Measurements from ENCODE around the gene BMPR1B.

DNA sequence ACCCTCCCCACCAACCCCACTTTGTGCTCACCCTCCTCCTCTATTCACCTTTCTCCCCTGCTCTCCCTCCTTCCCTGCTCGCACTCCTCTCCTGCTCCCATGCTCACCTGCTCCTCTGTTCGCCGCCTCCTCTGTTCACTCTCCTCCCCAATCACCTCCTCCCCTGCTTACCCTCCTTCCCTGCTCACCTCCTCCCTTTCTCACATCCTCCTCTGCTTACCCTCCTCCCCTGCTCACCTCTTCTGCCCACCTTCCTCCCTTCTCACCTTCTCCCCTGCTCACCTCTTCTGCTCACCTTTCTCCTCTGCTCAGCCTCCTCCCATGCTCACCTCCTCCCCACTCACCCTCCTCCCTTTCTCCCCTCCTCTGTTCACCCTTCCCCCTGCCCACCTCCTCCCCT lies 433.8 kb downstream of the BMPR1B start:
- no peak for TF ChIP-seq CTCF (IDR thresholded peaks at IDR 0.05 in 8 of 11, conservative IDR thresholded peaks at IDR 0.05 in 3 of 11)
- TF ChIP-seq POLR2AphosphoS5 (IDR thresholded peaks at IDR 0.05) = no peak
- no peak for TF ChIP-seq POLR2A (IDR thresholded peaks at IDR 0.05)
